GM13976 (cell line): ENCODE measurements around the gene TSEN15.
"Not testable (repeated sequence)": the region's sequence is repeated elsewhere in the genome, so short reads cannot be mapped to it uniquely, and the experiment has no call there.

ENCODE experiments used
- DNase-seq: peaks from one replicate; pipeline ENCODE4 v3.0.0; 2012; ENCODE audit warnings: low spot score
- CTCF ChIP-seq: IDR thresholded peaks from 2 replicates; pipeline ENCODE4 v1.5.1; 2012; ENCODE audit warnings: borderline replicate concordance, mild to moderate bottlenecking; ENCODE audit not compliant: insufficient read depth; ENCODE audit errors: extremely low read depth, missing control alignments, control extremely low read depth
- in situ Hi-C: fragments of 300-500 bp; cut with MboI; formaldehyde crosslinking; loops from one replicate; pipeline ENCODE4 v1.12.0; 2022; ENCODE audit warnings: low sequenced_read_pairs, mixed read lengths, inconsistent platforms; ENCODE audit not compliant: unreplicated experiment

Gene TSEN15

GRCh38 chr1:184088037-184088436, 36.5 kb downstream of the TSEN15 start:
- DNase-seq = no peak
- in situ Hi-C loops = loop anchor here (25.0 kb wide), 1 partner anchor 574 kb away; no protein-coding TSS in a partner anchor
- TF ChIP-seq CTCF = no peak

GRCh38 chr1:184093071-184093470, 41.5 kb downstream of the TSEN15 start:
- in situ Hi-C loops = loop anchor here (25.0 kb wide), 1 partner anchor 569 kb away; no protein-coding TSS in a partner anchor
- no peak for DNase-seq
- no peak for TF ChIP-seq CTCF

DNA sequence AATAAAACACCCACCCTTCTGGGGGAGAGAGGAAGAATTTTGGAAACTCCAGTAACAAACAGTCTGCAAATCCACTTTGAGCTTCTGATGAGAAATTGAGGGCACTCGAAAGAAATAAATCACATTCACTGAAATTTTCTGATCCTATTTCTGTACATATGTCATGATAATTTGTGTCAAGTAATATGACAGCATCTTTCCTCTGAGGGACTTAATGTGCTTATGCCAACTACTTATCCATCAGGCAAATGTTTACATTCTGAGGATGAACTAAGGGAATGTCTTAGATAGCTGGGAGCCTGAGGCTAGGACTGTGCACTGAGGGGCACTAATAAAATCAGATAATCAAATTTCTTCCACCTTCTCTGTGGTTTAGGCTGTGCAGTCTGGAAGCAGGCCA, 44.5 kb downstream of the TSEN15 start:
- no peak for TF ChIP-seq CTCF
- DNase-seq = no peak
- in situ Hi-C loops = loop anchor here (25.0 kb wide), 1 partner anchor 566 kb away; no protein-coding TSS in a partner anchor

DNA sequence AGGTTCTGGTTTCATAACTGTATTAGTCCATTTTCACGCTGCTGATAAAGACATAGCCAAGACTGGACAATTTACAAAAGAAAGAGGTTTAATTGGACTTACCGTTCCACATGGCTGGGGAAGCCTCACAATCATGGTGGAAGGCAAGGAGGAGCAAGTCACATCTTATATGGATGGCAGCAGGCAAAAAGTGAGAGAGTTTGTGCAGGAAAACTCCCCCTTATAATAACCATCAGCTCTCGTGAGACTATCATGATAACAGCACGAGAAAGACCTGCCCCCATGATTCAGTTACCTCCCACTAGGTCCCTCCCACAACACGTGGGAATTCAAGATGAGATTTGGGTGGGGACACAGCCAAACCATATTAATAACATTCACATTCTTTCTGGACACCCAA, 45.0 kb downstream of the TSEN15 start:
- in situ Hi-C loops = loop anchor here (25.0 kb wide), 1 partner anchor 566 kb away; no protein-coding TSS in a partner anchor
- DNase-seq = not testable (repeated sequence)

DNA sequence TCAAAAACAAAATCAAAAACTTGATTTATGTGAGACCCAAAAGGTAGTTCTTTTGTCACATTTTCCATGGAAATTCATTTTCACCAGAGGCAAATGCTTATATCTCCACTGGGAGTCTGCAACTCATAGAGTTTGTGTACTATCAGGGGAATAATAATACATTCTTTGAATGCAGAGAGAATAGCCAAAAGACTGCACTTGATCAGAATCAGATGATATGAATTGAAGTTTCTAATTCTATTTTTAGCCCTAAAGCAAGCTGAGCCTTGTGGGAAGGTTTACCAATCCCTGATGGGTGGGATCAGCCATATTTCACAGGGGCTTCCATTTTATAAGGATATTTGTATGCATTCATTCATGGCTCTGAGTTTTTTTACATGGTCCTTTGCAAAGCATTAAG, 49.6 kb downstream of the TSEN15 start:
- in situ Hi-C loops = no loop called here
- no peak for TF ChIP-seq CTCF
- DNase-seq = no peak

DNA sequence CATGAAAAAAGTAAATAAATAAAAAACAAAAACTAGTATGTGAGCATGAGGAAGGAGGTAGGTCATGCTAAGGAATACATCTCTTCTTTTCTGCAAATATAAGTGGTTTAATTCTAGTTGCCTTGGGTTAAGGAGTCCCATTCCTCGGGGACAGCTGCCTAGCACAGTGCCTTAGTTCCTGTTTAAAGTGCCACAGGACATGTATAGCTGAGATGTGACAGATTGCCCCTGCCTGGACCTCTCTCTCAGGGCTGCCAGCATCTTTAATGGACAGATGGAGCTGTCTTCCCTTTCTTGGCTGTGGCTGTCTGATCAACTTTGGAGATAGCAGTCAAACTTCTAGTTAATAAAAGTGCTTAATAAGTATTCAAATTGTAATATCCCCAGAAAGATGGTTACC, 50.0 kb downstream of the TSEN15 start:
- in situ Hi-C loops = no loop called here
- no peak for TF ChIP-seq CTCF
- DNase-seq = no peak

DNA sequence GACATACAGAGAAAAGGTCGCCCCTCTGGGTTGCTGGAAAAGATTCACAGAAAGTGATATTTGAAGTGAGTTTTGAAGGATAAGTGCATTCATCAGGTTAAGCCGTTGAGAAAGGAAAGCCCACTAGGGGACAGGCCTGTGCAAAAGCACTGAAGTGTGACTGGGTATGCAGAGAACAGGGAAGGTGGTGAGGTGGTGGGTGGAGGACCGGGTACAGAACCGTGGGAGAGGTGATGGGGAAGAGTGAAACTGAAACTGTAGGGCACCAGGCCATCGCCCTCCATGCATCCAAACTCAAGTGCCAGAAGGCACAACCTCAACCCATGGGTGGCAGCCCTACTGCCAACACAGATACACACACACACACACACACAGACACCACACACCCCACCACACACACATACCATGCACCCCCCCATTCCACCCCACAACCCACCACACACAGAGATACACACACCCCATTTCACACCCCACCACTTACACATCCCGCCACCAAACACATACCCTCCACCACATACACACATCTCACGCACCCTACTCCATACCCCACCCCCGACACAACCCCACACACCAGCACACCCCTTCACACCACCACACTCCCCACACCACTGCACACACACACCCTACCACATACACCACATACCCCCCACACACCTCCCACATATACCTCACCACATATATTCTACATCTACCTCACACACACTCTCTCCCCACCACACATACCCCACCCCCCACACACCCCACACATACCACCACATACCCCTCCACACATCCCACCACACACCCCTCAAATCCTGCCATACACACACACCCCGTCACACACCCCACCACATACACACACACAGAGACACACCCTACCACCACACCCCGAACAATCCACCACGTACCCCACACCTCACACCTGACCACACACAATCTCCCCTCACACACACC, 59.0 kb downstream of the TSEN15 start:
- TF ChIP-seq CTCF = no peak
- in situ Hi-C loops = no loop called here
- peak; percentile 24 for DNase-seq
